GM12872 (cell line): Measurements from ENCODE around the gene S100A2.

ENCODE experiments used
- CTCF ChIP-seq: IDR thresholded peaks from 3 replicates; pipeline ENCODE4 v1.5.1; 2011; ENCODE audit warnings: low read depth, mild to moderate bottlenecking, low read length, moderate library complexity; ENCODE audit not compliant: insufficient read depth

Gene S100A2

GRCh38 chr1:153566414-153567371 is 1.0 kb upstream of the S100A2 start:
- TF ChIP-seq CTCF, result no peak

DNA sequence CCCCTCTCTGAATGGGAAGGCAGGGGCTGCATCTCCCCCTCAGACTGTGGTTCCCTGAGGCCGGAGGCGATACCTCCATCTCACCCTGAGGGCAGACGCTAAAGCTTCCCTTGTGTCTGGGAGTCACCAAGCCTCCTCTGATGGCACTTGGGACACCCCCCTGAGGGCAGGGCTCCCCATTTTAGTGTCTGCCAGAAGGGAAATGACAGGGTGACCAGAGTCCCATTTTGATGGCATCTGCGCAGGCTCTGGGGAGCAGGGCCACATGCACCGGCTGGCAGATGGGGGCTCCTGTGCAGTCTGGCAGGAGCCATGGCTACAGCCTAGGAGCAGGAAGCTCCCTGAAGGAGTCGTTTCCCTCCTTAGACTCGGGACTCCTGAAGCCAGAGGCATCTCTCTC is 1.7 kb downstream of the S100A2 start:
- TF ChIP-seq CTCF, result no peak

DNA sequence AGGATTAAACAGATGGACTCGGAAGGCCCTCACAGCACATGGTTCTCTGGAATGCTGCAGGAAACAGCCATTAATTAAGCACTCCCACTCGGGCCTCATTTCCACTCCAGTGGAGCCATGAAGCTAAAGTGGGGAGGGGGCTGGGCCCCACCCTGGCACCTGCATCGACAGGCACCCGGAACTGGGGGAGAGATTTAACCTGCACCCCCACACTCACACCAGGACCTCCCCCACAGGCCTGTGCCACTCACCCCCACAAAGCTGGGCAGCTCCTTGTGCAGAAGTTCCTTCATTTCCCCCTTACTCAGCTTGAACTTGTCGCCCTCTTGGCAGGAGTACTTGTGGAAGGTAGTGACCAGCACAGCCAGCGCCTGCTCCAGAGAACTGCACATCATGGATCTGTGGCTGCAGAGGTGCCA is 2.2 kb downstream of the S100A2 start:
- no peak for TF ChIP-seq CTCF

DNA sequence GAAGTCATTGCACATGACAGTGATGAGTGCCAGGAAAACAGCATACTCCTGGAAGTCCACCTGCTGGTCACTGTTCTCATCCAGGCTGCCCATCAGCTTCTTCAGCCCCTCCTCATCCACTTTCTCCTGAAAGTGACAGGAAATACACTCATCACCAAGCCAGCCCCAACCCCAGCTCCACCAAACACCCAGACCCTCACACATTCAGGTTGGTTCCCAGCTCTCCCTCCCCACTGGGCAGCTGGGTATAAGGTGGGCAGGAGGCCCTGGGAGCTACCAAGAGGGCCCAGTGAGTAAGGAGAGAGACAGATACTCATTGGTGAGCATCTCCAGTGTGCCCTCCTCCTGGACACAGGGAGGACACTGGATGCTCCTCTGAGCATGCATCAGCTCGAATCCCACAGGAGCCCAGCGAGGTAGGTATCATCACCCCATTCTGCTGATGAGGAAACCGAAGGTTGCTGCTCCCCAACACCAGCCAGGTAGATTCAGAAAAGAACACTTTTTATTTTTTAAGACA is 4.1 kb downstream of the S100A2 start:
- TF ChIP-seq CTCF, result no peak

DNA sequence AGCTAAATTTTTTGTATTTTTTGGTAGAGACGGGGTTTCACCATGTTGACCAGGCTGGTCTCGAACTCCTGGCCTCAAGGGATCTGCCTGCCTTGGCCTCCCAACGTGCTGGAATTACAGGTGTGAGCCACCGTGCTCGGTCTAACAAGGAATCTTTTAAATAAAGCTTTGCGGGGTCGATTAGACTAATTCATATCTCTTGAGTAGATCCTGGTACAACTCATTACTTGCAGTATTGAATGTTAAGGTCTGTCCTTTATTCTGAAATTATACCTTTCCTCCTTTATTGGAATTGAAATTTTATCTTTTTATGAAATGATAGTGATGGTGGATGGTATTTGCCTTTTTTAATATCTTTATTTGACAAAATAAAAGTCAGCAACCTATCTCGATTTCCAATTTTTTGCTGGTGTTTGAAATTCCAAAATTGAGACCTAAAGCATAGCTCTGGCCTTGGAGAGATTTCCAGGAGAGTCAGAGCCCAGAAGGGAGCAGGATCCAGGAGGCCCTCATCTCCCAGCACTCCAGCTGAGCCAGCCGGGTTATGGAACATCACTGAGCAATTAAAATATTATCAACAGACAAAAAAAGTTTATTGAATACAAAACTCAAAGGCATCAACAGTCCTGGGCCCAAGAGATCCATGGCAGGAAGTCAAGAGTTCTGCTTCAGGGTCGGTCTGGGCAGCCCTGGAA is 4.7 kb downstream of the S100A2 start:
- TF ChIP-seq CTCF, result no peak

DNA sequence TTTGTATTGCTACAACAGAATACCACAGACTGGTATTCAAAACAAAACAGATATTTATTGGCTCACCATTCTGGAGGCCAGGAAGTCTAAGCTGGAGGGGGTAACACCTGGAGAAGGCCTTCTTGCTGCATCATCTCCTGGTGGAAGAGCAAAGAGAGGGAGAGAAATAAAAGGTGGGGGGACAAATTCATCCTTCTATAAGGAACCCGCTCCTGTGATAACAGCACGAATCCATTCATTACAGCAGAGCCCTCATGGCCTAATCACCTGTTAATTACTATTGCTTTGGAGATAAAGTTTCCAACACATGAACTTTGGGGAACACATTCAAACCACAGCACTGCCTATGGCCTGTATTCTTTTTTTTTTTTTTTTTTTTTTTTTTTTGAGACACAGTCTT is 5.4 kb downstream of the S100A2 start:
- TF ChIP-seq CTCF, result no peak

- no peak for TF ChIP-seq CTCF
These were observed 7.8 kb downstream of the S100A2 start for GRCh38 chr1:153557877-153558276.
